Neutrophil (primary cell): ENCODE results near the gene TNS3.

ENCODE experiments used
- H3K27ac ChIP-seq: fragments of 200-600 bp; sonication (generic); 2 replicates; pipeline ENCODE4 v1.5.1; 2016; ENCODE audit warnings: mild to moderate bottlenecking, moderate library complexity
- H3K27me3 ChIP-seq: fragments of 200-600 bp; sonication (generic); 2 replicates; pipeline ENCODE4 v1.6.0; 2016; ENCODE audit warnings: mild to moderate bottlenecking
- H3K36me3 ChIP-seq: fragments of 200-600 bp; sonication (generic); 2 replicates; pipeline ENCODE4 v1.5.1; 2017
- H3K4me1 ChIP-seq, 2 experiments: fragments of 200-600 bp in 1 of 2; sonication (generic) in 1 of 2; 1 replicate in 1 of 2; 2 replicates in 1 of 2; pipeline versions ENCODE4 v1.5.1 to v1.6.1; 2013 to 2016; ENCODE audit warnings: low read depth in 1 of 2, low read length in 1 of 2, mild to moderate bottlenecking in 1 of 2, moderate library complexity in 1 of 2; ENCODE audit not compliant: control insufficient read depth in 1 of 2, insufficient read depth in 1 of 2
- H3K4me3 ChIP-seq, 2 experiments: fragments of 200-600 bp in 1 of 2; sonication (generic) in 1 of 2; 1 replicate in 1 of 2; 2 replicates in 1 of 2; pipeline ENCODE4 v1.5.1; 2013 to 2016; ENCODE audit warnings: low read depth in 1 of 2, low read length in 1 of 2, mild to moderate bottlenecking in 1 of 2, moderate library complexity in 1 of 2
- H3K9me3 ChIP-seq: fragments of 200-600 bp; sonication (generic); 2 replicates; pipeline ENCODE4 v1.5.1; 2016
- CTCF ChIP-seq: fragments of 200-600 bp; sonication (generic); IDR thresholded peaks from 2 replicates; pipeline ENCODE4 v1.5.1; 2016; ENCODE audit warnings: antibody characterized with exemption

Gene TNS3

GRCh38 chr7:47485640-47486435, 96.1 kb downstream of the TNS3 start:
- no peak overlapping the region for H3K4me3 ChIP-seq
- no peaks in the 10 kb centered on the region for H3K27me3 ChIP-seq
- H3K4me1 ChIP-seq, result no peaks in the 10 kb centered on the region
- H3K9me3 ChIP-seq, result no peaks in the 10 kb centered on the region
- H3K27ac ChIP-seq, result no peak overlapping the region
- no peak for TF ChIP-seq CTCF
- H3K36me3 ChIP-seq, result no peaks in the 10 kb centered on the region

- Histone ChIP-seq H3K27ac (no peak overlapping the region), H3K4me3 (no peak overlapping the region), H3K36me3 (no peaks in the 10 kb centered on the region), H3K9me3 (no peaks in the 10 kb centered on the region), H3K27me3 (no peaks in the 10 kb centered on the region), H3K4me1 (no peaks in the 10 kb centered on the region)
- no peak for TF ChIP-seq CTCF
Observed at GRCh38 chr7:47484923-47485639, 96.8 kb downstream of the TNS3 start.

GRCh38 chr7:47484457-47484856, 97.5 kb downstream of the TNS3 start:
- H3K36me3 ChIP-seq, result no peaks in the 10 kb centered on the region
- H3K27me3 ChIP-seq, result no peaks in the 10 kb centered on the region
- H3K27ac ChIP-seq, result no peak overlapping the region
- H3K9me3 ChIP-seq, result no peaks in the 10 kb centered on the region
- no peaks in the 10 kb centered on the region for H3K4me1 ChIP-seq
- no peak for TF ChIP-seq CTCF
- no peak overlapping the region for H3K4me3 ChIP-seq

- Histone ChIP-seq H3K4me1 (no peaks in the 10 kb centered on the region), H3K27ac (no peak overlapping the region), H3K27me3 (no peaks in the 10 kb centered on the region), H3K36me3 (no peaks in the 10 kb centered on the region), H3K9me3 (no peaks in the 10 kb centered on the region), H3K4me3 (no peak overlapping the region)
- no peak for TF ChIP-seq CTCF
Observed at GRCh38 chr7:47483604-47484273, 98.2 kb downstream of the TNS3 start.

- no peak overlapping the region for H3K27ac ChIP-seq
Observed at GRCh38 chr7:47482013-47482875, 99.7 kb downstream of the TNS3 start.

More at GRCh38 chr7:47482013-47482875, 99.7 kb downstream of the TNS3 start:
- Histone ChIP-seq H3K4me1 (no peaks in the 10 kb centered on the region), H3K4me3 (no peak overlapping the region), H3K27me3 (no peaks in the 10 kb centered on the region), H3K9me3 (no peaks in the 10 kb centered on the region), H3K36me3 (no peaks in the 10 kb centered on the region)
- no peak for TF ChIP-seq CTCF
